ENCODE results near the gene ABHD14A. TPM values are rescaled to one million over a fixed set of nuclear protein-coding genes. Genes with fewer than 3 reads are reported as not detected.
"Not testable (repeated sequence)": the region's sequence is repeated elsewhere in the genome, so short reads cannot be mapped to it uniquely, and the experiment has no call there.

Gene ABHD14A
- total RNA-seq, 1 experiment from 2014 or later = 9.9 TPM

DNA sequence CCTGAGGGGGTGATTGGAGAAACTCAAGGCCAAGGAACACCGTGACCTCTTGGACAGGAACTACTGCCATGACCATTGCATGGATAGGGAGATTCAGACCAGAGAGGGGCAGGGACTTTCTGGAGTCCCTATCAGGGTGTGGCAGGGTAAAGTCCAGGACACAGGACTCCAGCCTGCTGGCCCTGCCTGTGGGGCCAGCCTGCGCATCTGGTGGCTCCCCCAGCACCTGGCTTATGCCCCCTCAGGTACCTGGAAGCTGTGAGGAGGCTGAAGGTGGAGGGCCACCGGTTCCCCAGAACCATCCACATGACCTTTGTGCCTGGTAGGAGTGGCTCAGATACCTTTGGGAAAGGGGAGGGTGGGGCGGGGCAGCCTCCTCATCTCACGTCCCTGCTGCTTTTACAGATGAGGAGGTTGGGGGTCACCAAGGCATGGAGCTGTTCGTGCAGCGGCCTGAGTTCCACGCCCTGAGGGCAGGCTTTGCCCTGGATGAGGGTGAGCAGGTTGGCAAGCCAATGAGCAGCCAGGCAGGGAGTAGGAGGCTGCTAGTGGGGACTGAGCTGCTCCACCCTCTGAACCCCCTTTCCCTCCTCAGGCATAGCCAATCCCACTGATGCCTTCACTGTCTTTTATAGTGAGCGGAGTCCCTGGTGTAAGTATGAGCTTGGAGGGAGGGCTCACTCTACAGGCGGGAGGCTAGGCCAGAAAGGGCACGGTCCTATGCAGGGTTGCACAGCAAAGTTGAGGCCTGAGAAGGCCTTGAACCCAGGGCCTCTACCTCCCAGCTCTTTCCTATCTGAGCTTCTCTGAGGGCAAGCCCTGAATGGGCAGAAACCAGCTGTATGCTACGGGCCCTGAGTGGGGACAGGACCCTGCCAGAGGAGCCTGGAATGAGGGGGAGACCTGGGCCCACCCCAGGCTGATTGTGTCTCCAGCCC is 11.4 kb downstream of the ABHD14A start:
- intact Hi-C loops (cut with micrococcal nuclease; ENCODE audit: unreplicated experiment) = no loop called here
- ChIA-PET POLR2A (ENCODE audit: unreplicated experiment) (no interaction called here), CTCF (no interaction called here)
- Histone ChIP-seq H3K27me3 (ENCODE audit: insufficient read depth, low read depth) (no peaks in the 10 kb centered on the region), H3K4me2 (no peak overlapping the region), H4K20me1 (ENCODE audit: insufficient read depth) (no peaks in the 10 kb centered on the region), H3K4me1 (replicated peaks; ENCODE audit: insufficient read depth) (peaks cover 26% of the 10 kb centered on the region), H3K36me3 (ENCODE audit: low read depth) (no peaks in the 10 kb centered on the region), H2AFZ (no peak overlapping the region), H3K27ac (no peak overlapping the region), H3K9me3 (ENCODE audit: insufficient read depth, low read depth) (no peaks in the 10 kb centered on the region), H3K79me2 (ENCODE audit: low read depth) (peaks cover 7% of the 10 kb centered on the region; the same call in 1 of the 2 replicates), H3F3A (ENCODE audit: insufficient read depth, low read depth) (peaks cover 54% of the 10 kb centered on the region), H3K4me3 (no peak overlapping the region), H3K9me2 (ENCODE audit: insufficient read depth) (no peaks in the 10 kb centered on the region)
- DNase-seq = no peak
- BruUV-seq (replicated peaks) = no TSS peak
- TF ChIP-seq EZH2 (IDR thresholded peaks at IDR 0.05; ENCODE audit: low read depth) (no peak), CTCF (conservative IDR thresholded peaks at IDR 0.05) (no peak)

GRCh38 chr3:51987568-51987967 is 12.7 kb downstream of the ABHD14A start:
- Histone ChIP-seq H3K4me1 (replicated peaks; ENCODE audit: insufficient read depth) (peaks cover 13% of the 10 kb centered on the region), H3K4me3 (no peak overlapping the region), H3K27me3 (ENCODE audit: insufficient read depth, low read depth) (no peaks in the 10 kb centered on the region), H3K27ac (no peak overlapping the region), H3K36me3 (ENCODE audit: low read depth) (peaks cover 5% of the 10 kb centered on the region; the same call in 1 of the 2 replicates), H3F3A (ENCODE audit: insufficient read depth, low read depth) (peaks cover 58% of the 10 kb centered on the region), H4K20me1 (ENCODE audit: insufficient read depth) (0 out of 2 replicates have a peak, but pooled peaks cover 10% of the 10 kb centered on the region), H3K9me3 (ENCODE audit: insufficient read depth, low read depth) (no peaks in the 10 kb centered on the region), H3K9me2 (ENCODE audit: insufficient read depth) (no peaks in the 10 kb centered on the region), H3K79me2 (ENCODE audit: low read depth) (peaks cover 12% of the 10 kb centered on the region; the same call in 1 of the 2 replicates), H2AFZ (no peak overlapping the region), H3K4me2 (no peak overlapping the region)
- no peak for DNase-seq
- ChIA-PET POLR2A (ENCODE audit: unreplicated experiment) (interaction anchor here (0.6 kb wide), 1 partner anchor 54 kb away, joined by 5 read pairs; no protein-coding TSS in a partner anchor), CTCF (no interaction called here)
- intact Hi-C loops (cut with micrococcal nuclease; ENCODE audit: unreplicated experiment) = no loop called here
- TF ChIP-seq EZH2 (IDR thresholded peaks at IDR 0.05; ENCODE audit: low read depth) = no peak
- no TSS peak for BruUV-seq (replicated peaks)

- ChIA-PET CTCF (no interaction called here), POLR2A (ENCODE audit: unreplicated experiment) (interaction anchor here (0.6 kb wide), 1 partner anchor 262 kb away, joined by 9 read pairs; no protein-coding TSS in a partner anchor)
- peaks cover 9% of the 10 kb centered on the region; the same call in 1 of the 2 replicates for H3K36me3 ChIP-seq (ENCODE audit: low read depth)
- no TSS peak for BruUV-seq (replicated peaks)
- H3K4me1 ChIP-seq (replicated peaks; ENCODE audit: insufficient read depth) = peaks cover 12% of the 10 kb centered on the region
- no peaks in the 10 kb centered on the region for H3K9me2 ChIP-seq (ENCODE audit: insufficient read depth)
- no peak overlapping the region for H3K4me3 ChIP-seq
- no peaks in the 10 kb centered on the region for H3K27me3 ChIP-seq (ENCODE audit: insufficient read depth, low read depth)
- no peak overlapping the region for H3K27ac ChIP-seq
- H3K79me2 ChIP-seq (ENCODE audit: low read depth) = peaks cover 19% of the 10 kb centered on the region
- no peak overlapping the region for H3K4me2 ChIP-seq
- TF ChIP-seq CTCF (conservative IDR thresholded peaks at IDR 0.05) = no peak
- no peak for TF ChIP-seq EZH2 (IDR thresholded peaks at IDR 0.05; ENCODE audit: low read depth)
- H3F3A ChIP-seq (ENCODE audit: insufficient read depth, low read depth) = peaks cover 58% of the 10 kb centered on the region
- DNase-seq = no peak
- intact Hi-C loops (cut with micrococcal nuclease; ENCODE audit: unreplicated experiment) = no loop called here
- no peak overlapping the region for H2AFZ ChIP-seq
- no peaks in the 10 kb centered on the region for H3K9me3 ChIP-seq (ENCODE audit: insufficient read depth, low read depth)
- 0 out of 2 replicates have a peak, but pooled peaks cover 10% of the 10 kb centered on the region for H4K20me1 ChIP-seq (ENCODE audit: insufficient read depth)
Observed at GRCh38 chr3:51988286-51989146, 13.7 kb downstream of the ABHD14A start.

GRCh38 chr3:51990501-51990971 is 15.7 kb downstream of the ABHD14A start:
- H3K4me2 ChIP-seq; intact Hi-C loops (cut with micrococcal nuclease; ENCODE audit: unreplicated experiment); H4K20me1 ChIP-seq (ENCODE audit: insufficient read depth); H3K4me3 ChIP-seq; H3K27me3 ChIP-seq (ENCODE audit: insufficient read depth, low read depth); H3K9me2 ChIP-seq (ENCODE audit: insufficient read depth); H2AFZ ChIP-seq; H3K27ac ChIP-seq; H3K9me3 ChIP-seq (ENCODE audit: insufficient read depth, low read depth); BruUV-seq (replicated peaks); DNase-seq: not testable (repeated sequence)
- peaks cover 11% of the 10 kb centered on the region for H3K4me1 ChIP-seq (replicated peaks; ENCODE audit: insufficient read depth)
- ChIA-PET CTCF (interaction anchor here (0.6 kb wide), 1 partner anchor 11 kb away, joined by 4 read pairs; no protein-coding TSS in a partner anchor), POLR2A (ENCODE audit: unreplicated experiment) (interaction anchor here (0.6 kb wide), 1 partner anchor 298 kb away, joined by 4 read pairs; no protein-coding TSS in a partner anchor)
- H3K36me3 ChIP-seq (ENCODE audit: low read depth) = peaks cover 24% of the 10 kb centered on the region
- H3F3A ChIP-seq (ENCODE audit: insufficient read depth, low read depth) = peaks cover 69% of the 10 kb centered on the region
- peaks cover 32% of the 10 kb centered on the region for H3K79me2 ChIP-seq (ENCODE audit: low read depth)

All from PC-9 (cell line).